OCI-LY3 (cell line): ENCODE measurements around the gene TOB1.
"Not testable (repeated sequence)": the region's sequence is repeated elsewhere in the genome, so short reads cannot be mapped to it uniquely, and the experiment has no call there.

Experiments used
- H2AFZ ChIP-seq: fragments of 200-600, 300-600 bp; shearing (Covaris generic); 2 replicates; pipeline ENCODE4 v1.6.0; 2014; ENCODE audit warnings: antibody characterized with exemption, low read depth, low read length
- H3K27ac ChIP-seq: fragments of 200-600, 300-600 bp; sonication (generic); 2 replicates; pipeline ENCODE4 v1.5.1; 2014; ENCODE audit warnings: mild to moderate bottlenecking, low read length, moderate library complexity, mixed read lengths
- H3K27me3 ChIP-seq: fragments of 200-600, 300-600 bp; sonication (generic); 2 replicates; pipeline ENCODE4 v1.6.1; 2014; ENCODE audit warnings: low read depth, low read length, mixed read lengths
- H3K36me3 ChIP-seq: fragments of 200-600, 300-600 bp; sonication (generic); replicated peaks from 2 replicates; pipeline ENCODE3; 2014; ENCODE audit warnings: low read depth, low read length, mixed read lengths
- H3K4me1 ChIP-seq: fragments of 300-600, 200-600 bp; sonication (generic); 2 replicates; pipeline ENCODE4 v1.6.1; 2014; ENCODE audit warnings: low read length, mixed read lengths
- H3K4me2 ChIP-seq: fragments of 200-600, 300-600 bp; sonication (generic); 2 replicates; pipeline ENCODE4 v1.6.1; 2014; ENCODE audit warnings: low read length, mixed read lengths
- H3K4me3 ChIP-seq: fragments of 300-600, 200-600 bp; sonication (generic); 2 replicates; pipeline ENCODE4 v1.5.1; 2014; ENCODE audit warnings: antibody characterized with exemption, mild to moderate bottlenecking, low read length, moderate library complexity
- H3K79me2 ChIP-seq: fragments of 300-600, 200-600 bp; shearing (Covaris generic); 2 replicates; pipeline ENCODE4 v1.6.1; 2014; ENCODE audit warnings: mild to moderate bottlenecking, low read length, mixed read lengths
- H3K9ac ChIP-seq: fragments of 300-600, 200-600 bp; shearing (Covaris generic); 2 replicates; pipeline ENCODE4 v1.6.0; 2014; ENCODE audit warnings: mild to moderate bottlenecking, low read length, moderate library complexity
- H3K9me3 ChIP-seq: fragments of 200-600, 300-600 bp; shearing (Covaris generic); 2 replicates; pipeline ENCODE4 v1.6.1; 2014; ENCODE audit warnings: low read length, mixed read lengths; ENCODE audit not compliant: insufficient read depth
- H4K20me1 ChIP-seq: fragments of 200-600, 300-600 bp; sonication (generic); 2 replicates; pipeline ENCODE4 v1.6.1; 2016; ENCODE audit warnings: low read length, mixed read lengths; ENCODE audit not compliant: insufficient read depth
- EZH2phosphoT487 ChIP-seq: fragments of 200-600 bp; shearing (Covaris generic); IDR thresholded peaks from 2 replicates; pipeline ENCODE4 v1.6.1; 2018; ENCODE audit warnings: antibody characterized with exemption, mixed run types, low read depth
- TF ChIP-seq, protein P1 (sequence below): fragments of 200-600, 300-600 bp; sonication (generic); IDR thresholded peaks from 2 replicates; pipeline ENCODE4 v1.5.1; 2014; ENCODE audit warnings: antibody characterized with exemption, low read length, low read depth

Gene TOB1

DNA sequence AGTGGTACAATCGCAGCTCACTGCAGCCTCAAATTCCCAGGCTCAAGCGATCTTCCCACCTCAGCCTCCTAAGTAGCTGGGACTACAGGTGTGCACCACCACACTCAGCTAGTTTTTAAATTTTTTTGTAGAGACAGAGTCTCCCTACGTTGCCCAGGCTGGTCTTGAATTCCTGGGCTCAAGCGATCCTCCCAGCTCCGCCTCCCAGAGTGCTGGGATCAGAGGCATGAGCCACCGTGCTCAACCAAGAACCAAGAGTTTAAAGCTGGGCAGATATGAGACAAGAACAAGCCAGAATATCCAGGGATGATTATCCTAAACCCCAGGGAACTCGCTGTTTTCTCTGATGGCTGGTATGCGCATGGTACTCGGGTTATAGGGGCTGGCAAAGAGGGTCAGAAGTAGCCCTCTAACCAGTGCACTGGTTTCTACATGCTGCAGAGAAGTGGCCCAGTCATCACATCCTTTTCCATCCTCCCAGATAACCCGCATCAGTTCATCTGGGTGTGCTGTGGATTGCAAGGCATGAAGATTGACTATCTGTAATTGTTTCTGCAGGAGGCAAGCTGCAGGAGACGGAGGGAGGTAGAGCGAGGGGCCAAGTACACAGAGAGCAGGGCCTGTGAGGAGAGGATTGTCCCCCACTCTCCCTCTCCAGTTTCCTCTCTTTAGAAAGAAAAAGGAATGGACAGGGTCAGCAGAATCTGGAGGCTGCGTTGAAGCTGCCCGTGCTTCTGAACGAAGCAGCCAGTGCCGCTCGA is 33.6 kb upstream of the TOB1 start:
- TF ChIP-seq, protein P1, sequence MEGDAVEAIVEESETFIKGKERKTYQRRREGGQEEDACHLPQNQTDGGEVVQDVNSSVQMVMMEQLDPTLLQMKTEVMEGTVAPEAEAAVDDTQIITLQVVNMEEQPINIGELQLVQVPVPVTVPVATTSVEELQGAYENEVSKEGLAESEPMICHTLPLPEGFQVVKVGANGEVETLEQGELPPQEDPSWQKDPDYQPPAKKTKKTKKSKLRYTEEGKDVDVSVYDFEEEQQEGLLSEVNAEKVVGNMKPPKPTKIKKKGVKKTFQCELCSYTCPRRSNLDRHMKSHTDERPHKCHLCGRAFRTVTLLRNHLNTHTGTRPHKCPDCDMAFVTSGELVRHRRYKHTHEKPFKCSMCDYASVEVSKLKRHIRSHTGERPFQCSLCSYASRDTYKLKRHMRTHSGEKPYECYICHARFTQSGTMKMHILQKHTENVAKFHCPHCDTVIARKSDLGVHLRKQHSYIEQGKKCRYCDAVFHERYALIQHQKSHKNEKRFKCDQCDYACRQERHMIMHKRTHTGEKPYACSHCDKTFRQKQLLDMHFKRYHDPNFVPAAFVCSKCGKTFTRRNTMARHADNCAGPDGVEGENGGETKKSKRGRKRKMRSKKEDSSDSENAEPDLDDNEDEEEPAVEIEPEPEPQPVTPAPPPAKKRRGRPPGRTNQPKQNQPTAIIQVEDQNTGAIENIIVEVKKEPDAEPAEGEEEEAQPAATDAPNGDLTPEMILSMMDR: no peak
- no peak for TF ChIP-seq EZH2phosphoT487
- Histone ChIP-seq H3K79me2 (no peaks in the 10 kb centered on the region), H3K4me2 (no peak overlapping the region), H4K20me1 (no peaks in the 10 kb centered on the region), H3K36me3 (no peaks in the 10 kb centered on the region), H3K9me3 (no peaks in the 10 kb centered on the region), H3K9ac (no peak overlapping the region), H3K27me3 (no peaks in the 10 kb centered on the region), H2AFZ (no peak overlapping the region), H3K27ac (no peak overlapping the region), H3K4me1 (peaks cover 23% of the 10 kb centered on the region), H3K4me3 (no peak overlapping the region)

DNA sequence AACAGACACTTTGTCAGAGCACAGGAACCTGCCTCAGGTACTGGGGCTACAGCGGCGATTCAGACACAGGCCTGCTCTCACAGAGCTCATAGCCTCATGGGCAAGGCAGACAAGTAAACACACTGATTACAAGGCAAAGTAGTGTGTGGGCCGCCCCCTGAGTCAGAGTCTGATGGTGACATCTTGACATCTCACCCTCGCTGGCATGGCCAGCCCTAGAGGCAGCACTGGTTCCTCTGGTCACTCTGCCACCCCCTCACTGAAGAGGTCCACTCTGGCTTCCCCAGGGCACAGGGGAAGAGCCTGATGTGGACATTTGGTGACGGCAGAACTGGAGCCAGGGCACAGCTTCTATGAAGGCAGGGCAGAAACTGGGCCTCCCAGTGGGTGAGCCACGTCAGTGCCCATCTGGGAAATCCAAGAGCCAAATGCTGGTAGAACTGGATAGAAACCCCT is 32.9 kb upstream of the TOB1 start:
- Histone ChIP-seq H3K27ac (no peak overlapping the region), H3K4me3 (no peak overlapping the region), H4K20me1 (no peaks in the 10 kb centered on the region), H3K9me3 (no peaks in the 10 kb centered on the region), H3K36me3 (no peaks in the 10 kb centered on the region), H2AFZ (no peak overlapping the region), H3K4me2 (no peak overlapping the region), H3K79me2 (no peaks in the 10 kb centered on the region), H3K27me3 (no peaks in the 10 kb centered on the region), H3K9ac (no peak overlapping the region), H3K4me1 (peaks cover 16% of the 10 kb centered on the region)
- TF ChIP-seq EZH2phosphoT487: no peak
- TF ChIP-seq, protein P1: no peak

DNA sequence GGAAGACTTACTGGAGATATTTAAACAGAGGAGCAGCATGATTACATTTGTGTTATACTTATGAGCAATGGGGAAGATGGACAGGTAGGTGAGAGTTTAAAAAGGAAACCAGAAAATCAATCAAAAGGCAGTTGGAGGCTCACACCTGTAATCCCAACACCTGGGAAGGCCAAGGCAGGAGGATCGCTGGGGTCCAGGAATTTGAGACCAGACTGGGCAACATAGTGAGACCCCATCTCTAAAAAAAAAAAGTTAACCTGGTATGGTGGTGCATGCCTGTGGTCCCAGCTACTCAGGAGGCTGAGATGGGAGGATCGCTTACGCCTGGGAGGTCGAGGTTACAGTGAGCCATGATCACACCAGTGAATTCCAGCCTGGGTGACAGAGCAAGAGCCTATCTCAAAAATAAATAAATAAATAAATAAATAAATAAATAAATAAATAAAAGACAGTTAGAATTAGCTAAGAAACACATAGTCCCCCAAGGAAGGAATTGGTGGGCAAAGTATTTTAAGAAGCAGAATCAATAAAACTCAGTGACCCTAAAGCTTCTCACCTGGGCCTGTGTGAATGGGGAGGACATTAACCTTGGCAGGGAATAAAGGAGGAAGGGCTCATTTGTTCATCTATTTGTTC is 32.3 kb upstream of the TOB1 start:
- Histone ChIP-seq H4K20me1 (no peaks in the 10 kb centered on the region), H3K36me3 (no peaks in the 10 kb centered on the region), H3K27ac (no peak overlapping the region), H3K27me3 (no peaks in the 10 kb centered on the region), H3K4me2 (no peak overlapping the region), H3K9me3 (no peaks in the 10 kb centered on the region), H3K79me2 (no peaks in the 10 kb centered on the region), H3K4me3 (no peak overlapping the region), H3K9ac (no peak overlapping the region), H2AFZ (no peak overlapping the region), H3K4me1 (peaks cover 11% of the 10 kb centered on the region)
- TF ChIP-seq, protein P1: no peak
- no peak for TF ChIP-seq EZH2phosphoT487

DNA sequence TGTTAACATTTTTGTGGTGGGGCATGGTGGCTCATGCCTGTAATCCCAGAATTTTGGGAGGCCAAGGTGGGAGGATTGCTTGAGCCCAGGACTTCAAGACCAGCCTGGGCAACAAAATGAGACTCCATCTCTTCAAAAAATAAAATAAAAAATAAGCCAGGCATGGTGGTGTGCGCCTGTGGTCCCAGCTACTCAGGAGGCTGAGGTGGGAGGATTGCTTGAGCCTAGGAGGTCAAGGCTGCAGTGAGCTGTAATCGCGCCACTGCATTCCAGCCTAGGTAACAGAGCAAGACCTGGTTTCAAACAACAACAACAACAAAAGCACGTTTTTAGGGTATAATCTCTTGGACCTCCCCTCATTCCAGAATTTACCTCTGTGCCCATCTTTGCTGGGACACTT is 28.4 kb upstream of the TOB1 start:
- H3K4me1 ChIP-seq, H3K36me3 ChIP-seq, H2AFZ ChIP-seq, H3K27ac ChIP-seq, H3K79me2 ChIP-seq, H3K9me3 ChIP-seq, H3K4me3 ChIP-seq, H3K9ac ChIP-seq, H4K20me1 ChIP-seq, H3K4me2 ChIP-seq, H3K27me3 ChIP-seq: not testable (repeated sequence)
